ENCODE results near the gene KCNK16. TPM values are rescaled to one million over a fixed set of nuclear protein-coding genes. Genes with fewer than 3 reads are reported as not detected.

Gene KCNK16
- total and polyA plus RNA-seq, 2 of the 13 experiments (the other 11 are each of a cell fraction or from before 2014, with no cell fraction given): not detected

DNA sequence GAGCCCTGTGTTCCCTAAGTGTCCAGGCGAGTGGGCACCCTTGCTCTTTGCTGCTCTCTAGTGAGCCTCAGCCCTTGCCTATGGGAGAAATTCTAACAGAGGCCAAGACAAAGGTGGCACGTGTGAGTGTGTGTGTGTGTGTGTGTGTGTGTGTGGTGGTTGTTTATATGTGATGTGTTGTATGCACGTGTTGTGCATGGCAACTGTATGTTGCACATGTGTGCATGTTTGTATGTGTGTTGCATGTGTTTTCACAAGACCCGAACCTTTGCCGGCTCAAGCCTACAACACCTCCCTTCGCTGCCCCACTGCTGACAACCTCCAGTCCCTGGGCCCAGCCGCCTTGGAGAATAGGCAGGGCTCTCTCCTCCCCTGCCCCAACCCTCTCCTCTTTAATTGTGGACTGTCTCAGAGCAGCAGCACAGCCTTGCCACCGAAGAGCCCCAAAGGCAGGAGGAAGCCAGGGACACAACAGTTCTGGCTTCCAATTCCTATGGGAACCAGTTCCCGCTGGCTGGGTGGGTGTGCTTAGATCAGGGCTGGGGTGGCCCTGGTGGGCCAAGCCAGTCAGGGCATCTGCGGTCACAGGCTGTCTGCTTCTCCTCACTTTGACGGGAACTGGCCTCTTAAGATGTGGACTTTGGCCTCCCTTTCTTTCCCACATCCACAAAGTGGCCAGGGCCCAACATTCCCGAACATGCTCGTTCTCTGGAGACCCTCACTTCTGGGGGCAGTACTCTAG, 2.7 kb downstream of the KCNK16 start:
- Histone ChIP-seq H4K20me1 (ENCODE audit: insufficient read depth, low read length) (no peaks in the 10 kb centered on the region), H3K4me2 (ENCODE audit: low read depth, low read length) (no peak overlapping the region), H3K9ac (ENCODE audit: insufficient read depth, low read depth, low read length) (no peak overlapping the region), H3K4me1 (ENCODE audit: insufficient read depth, low read length) (no peaks in the 10 kb centered on the region), H3K79me2 (ENCODE audit: insufficient read depth, low read length) (no peaks in the 10 kb centered on the region), H2AFZ (ENCODE audit: low read length) (no peak overlapping the region), H3K27me3 (ENCODE audit: control insufficient read depth in 1 of 2, insufficient read depth in 2 of 2, low read length in 2 of 2) (peaks cover 2 to 14% of the 10 kb centered on the region in 2 experiments; a peak in 3 of 5 replicates), H3K36me3 (replicated peaks in 1 of 2; ENCODE audit: control insufficient read depth in 1 of 2, insufficient read depth in 2 of 2, low read length in 2 of 2) (no peaks in the 10 kb centered on the region), H3K4me3 (replicated peaks in 1 of 3; ENCODE audit: insufficient read depth in 1 of 3, low read depth in 2 of 3, low read length in 3 of 3) (no peak overlapping the region), H3K9me3 (ENCODE audit: low read length) (no peaks in the 10 kb centered on the region), H3K27ac (ENCODE audit: extremely low read length, insufficient read depth, low read length) (no peak overlapping the region)
- ChIA-PET CTCF (ENCODE audit: low intra/inter-chr PET ratio, low total read pairs) (no interaction called here), POLR2A (no interaction called here)
- TF ChIP-seq, protein P1, sequence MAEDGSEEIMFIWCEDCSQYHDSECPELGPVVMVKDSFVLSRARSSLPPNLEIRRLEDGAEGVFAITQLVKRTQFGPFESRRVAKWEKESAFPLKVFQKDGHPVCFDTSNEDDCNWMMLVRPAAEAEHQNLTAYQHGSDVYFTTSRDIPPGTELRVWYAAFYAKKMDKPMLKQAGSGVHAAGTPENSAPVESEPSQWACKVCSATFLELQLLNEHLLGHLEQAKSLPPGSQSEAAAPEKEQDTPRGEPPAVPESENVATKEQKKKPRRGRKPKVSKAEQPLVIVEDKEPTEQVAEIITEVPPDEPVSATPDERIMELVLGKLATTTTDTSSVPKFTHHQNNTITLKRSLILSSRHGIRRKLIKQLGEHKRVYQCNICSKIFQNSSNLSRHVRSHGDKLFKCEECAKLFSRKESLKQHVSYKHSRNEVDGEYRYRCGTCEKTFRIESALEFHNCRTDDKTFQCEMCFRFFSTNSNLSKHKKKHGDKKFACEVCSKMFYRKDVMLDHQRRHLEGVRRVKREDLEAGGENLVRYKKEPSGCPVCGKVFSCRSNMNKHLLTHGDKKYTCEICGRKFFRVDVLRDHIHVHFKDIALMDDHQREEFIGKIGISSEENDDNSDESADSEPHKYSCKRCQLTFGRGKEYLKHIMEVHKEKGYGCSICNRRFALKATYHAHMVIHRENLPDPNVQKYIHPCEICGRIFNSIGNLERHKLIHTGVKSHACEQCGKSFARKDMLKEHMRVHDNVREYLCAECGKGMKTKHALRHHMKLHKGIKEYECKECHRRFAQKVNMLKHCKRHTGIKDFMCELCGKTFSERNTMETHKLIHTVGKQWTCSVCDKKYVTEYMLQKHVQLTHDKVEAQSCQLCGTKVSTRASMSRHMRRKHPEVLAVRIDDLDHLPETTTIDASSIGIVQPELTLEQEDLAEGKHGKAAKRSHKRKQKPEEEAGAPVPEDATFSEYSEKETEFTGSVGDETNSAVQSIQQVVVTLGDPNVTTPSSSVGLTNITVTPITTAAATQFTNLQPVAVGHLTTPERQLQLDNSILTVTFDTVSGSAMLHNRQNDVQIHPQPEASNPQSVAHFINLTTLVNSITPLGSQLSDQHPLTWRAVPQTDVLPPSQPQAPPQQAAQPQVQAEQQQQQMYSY (CRISPR knock-in tag; IDR thresholded peaks at IDR 0.05): no peak
- TF ChIP-seq, protein P2, sequence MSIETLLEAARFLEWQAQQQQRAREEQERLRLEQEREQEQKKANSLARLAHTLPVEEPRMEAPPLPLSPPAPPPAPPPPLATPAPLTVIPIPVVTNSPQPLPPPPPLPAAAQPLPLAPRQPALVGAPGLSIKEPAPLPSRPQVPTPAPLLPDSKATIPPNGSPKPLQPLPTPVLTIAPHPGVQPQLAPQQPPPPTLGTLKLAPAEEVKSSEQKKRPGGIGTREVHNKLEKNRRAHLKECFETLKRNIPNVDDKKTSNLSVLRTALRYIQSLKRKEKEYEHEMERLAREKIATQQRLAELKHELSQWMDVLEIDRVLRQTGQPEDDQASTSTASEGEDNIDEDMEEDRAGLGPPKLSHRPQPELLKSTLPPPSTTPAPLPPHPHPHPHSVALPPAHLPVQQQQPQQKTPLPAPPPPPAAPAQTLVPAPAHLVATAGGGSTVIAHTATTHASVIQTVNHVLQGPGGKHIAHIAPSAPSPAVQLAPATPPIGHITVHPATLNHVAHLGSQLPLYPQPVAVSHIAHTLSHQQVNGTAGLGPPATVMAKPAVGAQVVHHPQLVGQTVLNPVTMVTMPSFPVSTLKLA (IDR thresholded peaks at IDR 0.05): peak; percentile 98
- in situ Hi-C loops (cut with HindIII; ENCODE audit: extremely low pct_ligation_motif_present, low pct_unique_long_range_greater_than_20kb) (no loop called here), intact Hi-C loops (cut with micrococcal nuclease; ENCODE audit: unreplicated experiment) (no loop called here)
- FAIRE-seq: no peak
- DNase-seq (ENCODE audit: low spot score): no peak
- no TSS peak for BruUV-seq (replicated peaks)
- ATAC-seq: no peak
- WGBS (ENCODE audit: low lambda C conversion rate): 26% methylated on average over 12 of the region's 13 CpGs

All from HepG2 (cell line).